ENCODE results near the gene DNASE2.
A peak's percentile ranks its signal among the peaks of the same experiment; 100 is the strongest.

The DNASE2 gene

DNA sequence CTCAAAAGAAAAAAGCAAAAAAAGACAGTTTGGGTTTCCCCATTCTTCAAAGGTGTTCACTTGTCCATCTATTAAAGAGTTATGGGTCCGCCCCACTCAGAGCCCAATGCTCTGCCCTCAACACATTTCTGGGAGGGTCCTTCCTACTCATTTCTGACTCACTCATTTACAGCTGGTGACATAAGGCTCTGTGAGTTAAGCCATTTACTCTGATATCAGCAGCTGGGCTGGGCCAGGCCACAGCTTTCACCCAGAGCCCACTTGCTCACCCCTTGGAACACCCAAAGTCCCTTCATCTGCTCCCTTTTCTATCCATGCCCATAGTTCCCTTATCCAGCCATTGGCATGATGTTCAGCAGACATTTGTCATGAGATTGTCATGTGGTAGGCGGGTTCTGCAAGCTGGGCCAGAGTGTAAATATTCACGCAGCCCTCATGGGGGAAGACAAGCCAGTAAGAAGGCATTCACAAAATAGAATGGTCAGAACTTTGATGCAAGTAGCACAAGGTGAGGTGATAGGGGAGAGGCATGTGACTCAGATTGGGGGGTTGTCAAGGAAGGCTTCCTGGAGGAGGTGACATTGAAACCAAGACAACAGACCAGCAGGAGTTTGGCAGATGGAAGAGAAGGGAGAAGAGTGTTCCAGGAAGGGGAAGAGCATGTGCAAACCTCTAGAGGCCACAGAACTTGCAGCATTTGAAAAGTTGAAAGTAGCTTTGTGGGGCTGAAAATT lies 37.1 kb downstream of the DNASE2 start:
- no peak for TF ChIP-seq POLR2A (IDR thresholded peaks at IDR 0.05; ENCODE audit: extremely low read depth, insufficient read length)
- TF ChIP-seq, protein P1, sequence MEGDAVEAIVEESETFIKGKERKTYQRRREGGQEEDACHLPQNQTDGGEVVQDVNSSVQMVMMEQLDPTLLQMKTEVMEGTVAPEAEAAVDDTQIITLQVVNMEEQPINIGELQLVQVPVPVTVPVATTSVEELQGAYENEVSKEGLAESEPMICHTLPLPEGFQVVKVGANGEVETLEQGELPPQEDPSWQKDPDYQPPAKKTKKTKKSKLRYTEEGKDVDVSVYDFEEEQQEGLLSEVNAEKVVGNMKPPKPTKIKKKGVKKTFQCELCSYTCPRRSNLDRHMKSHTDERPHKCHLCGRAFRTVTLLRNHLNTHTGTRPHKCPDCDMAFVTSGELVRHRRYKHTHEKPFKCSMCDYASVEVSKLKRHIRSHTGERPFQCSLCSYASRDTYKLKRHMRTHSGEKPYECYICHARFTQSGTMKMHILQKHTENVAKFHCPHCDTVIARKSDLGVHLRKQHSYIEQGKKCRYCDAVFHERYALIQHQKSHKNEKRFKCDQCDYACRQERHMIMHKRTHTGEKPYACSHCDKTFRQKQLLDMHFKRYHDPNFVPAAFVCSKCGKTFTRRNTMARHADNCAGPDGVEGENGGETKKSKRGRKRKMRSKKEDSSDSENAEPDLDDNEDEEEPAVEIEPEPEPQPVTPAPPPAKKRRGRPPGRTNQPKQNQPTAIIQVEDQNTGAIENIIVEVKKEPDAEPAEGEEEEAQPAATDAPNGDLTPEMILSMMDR (IDR thresholded peaks at IDR 0.05; ENCODE audit: low read depth, low read length), result no peak
- TF ChIP-seq, protein P2, sequence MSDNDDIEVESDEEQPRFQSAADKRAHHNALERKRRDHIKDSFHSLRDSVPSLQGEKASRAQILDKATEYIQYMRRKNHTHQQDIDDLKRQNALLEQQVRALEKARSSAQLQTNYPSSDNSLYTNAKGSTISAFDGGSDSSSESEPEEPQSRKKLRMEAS (IDR thresholded peaks at IDR 0.05; ENCODE audit: low read depth, low read length), result no peak
- TF ChIP-seq MYC (IDR thresholded peaks at IDR 0.05; ENCODE audit: low read depth, low read length), result no peak
- no peak overlapping the region for H3K4me3 ChIP-seq (ENCODE audit: low read depth, low read length)
- DNase-seq (ENCODE audit: low read depth), result no peak

DNA sequence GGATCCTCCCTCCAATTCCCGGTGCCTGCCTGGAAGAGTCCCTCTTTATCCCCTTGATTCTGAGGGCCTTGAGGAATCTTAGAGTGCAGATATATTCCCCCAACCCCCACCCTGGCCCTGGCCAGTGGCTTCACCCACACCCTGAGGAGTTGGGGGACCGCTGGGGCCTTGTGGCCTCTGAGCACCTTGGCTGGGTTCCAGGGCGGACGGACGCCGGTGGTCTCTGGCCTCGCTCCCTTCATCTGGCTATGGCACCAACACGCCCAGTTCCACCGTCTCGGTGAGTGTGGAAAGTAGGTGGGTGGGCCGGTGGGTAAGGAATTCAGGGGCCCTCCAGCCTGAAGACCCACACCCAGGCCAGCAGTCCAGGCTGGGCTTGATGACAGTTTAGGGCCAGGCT lies 37.9 kb downstream of the DNASE2 start:
- TF ChIP-seq, protein P1 (IDR thresholded peaks at IDR 0.05; ENCODE audit: low read depth, low read length), result no peak
- TF ChIP-seq MYC (IDR thresholded peaks at IDR 0.05; ENCODE audit: low read depth, low read length) (no peak), POLR2A (IDR thresholded peaks at IDR 0.05; ENCODE audit: extremely low read depth, insufficient read length) (no peak)
- TF ChIP-seq, protein P2 (IDR thresholded peaks at IDR 0.05; ENCODE audit: low read depth, low read length), result no peak
- no peak for DNase-seq (ENCODE audit: low read depth)

DNA sequence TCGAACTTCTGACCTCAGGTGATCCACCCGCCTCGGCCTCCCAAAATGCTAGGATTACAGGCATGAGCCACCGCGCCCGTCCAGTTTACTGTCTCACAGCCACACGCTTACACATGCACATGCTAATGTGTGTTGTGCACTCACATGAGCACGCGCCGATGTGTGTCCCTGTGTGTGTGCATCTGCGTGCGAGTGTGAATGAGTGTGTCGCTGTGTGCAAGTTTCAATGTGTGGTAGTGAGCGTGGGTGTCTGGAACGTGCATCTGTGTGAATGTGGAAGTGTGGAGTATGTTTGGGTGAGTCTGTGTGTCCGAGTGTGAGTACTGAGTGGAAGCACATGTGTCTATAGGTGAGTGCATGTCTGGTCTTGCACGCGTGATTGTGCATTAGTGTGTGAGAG lies 38.7 kb downstream of the DNASE2 start:
- no peak for DNase-seq (ENCODE audit: low read depth)
- TF ChIP-seq, protein P2 (IDR thresholded peaks at IDR 0.05; ENCODE audit: low read depth, low read length), result no peak
- no peak for TF ChIP-seq POLR2A (IDR thresholded peaks at IDR 0.05; ENCODE audit: extremely low read depth, insufficient read length)
- TF ChIP-seq, protein P1 (IDR thresholded peaks at IDR 0.05; ENCODE audit: low read depth, low read length), result no peak
- no peak for TF ChIP-seq MYC (IDR thresholded peaks at IDR 0.05; ENCODE audit: low read depth, low read length)
- no peak overlapping the region for H3K4me3 ChIP-seq (ENCODE audit: low read depth, low read length)

More for the DNA sequence above, 37.9 kb downstream of the DNASE2 start:
- no peak overlapping the region for H3K4me3 ChIP-seq (ENCODE audit: low read depth, low read length)

DNA sequence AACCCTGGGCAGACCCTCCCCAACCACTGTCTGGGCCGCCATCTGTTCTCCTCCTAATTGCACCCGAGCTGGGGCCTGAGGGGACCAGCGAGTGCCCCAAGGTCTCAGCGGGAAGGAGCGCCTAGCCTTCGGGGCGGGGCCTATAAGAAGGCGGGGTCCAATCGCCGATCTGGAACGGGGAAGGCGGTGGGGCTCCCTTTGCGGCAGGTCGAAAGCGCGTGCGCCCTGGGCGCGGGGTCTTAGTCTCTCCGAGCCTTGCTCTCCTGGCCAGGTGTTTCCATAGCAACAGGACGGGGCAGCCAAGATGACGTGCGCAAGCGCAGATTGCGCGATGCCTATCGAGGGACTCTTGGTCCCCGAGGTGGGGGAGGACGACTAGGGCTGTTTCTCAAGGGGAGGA lies 40.2 kb downstream of the DNASE2 start:
- H3K4me3 ChIP-seq (ENCODE audit: low read depth, low read length), result no peak overlapping the region
- no peak for DNase-seq (ENCODE audit: low read depth)
- TF ChIP-seq MYC (IDR thresholded peaks at IDR 0.05; ENCODE audit: low read depth, low read length) (no peak), POLR2A (IDR thresholded peaks at IDR 0.05; ENCODE audit: extremely low read depth, insufficient read length) (no peak)
- TF ChIP-seq, protein P1 (IDR thresholded peaks at IDR 0.05; ENCODE audit: low read depth, low read length), result no peak
- TF ChIP-seq, protein P2 (IDR thresholded peaks at IDR 0.05; ENCODE audit: low read depth, low read length), result no peak

DNA sequence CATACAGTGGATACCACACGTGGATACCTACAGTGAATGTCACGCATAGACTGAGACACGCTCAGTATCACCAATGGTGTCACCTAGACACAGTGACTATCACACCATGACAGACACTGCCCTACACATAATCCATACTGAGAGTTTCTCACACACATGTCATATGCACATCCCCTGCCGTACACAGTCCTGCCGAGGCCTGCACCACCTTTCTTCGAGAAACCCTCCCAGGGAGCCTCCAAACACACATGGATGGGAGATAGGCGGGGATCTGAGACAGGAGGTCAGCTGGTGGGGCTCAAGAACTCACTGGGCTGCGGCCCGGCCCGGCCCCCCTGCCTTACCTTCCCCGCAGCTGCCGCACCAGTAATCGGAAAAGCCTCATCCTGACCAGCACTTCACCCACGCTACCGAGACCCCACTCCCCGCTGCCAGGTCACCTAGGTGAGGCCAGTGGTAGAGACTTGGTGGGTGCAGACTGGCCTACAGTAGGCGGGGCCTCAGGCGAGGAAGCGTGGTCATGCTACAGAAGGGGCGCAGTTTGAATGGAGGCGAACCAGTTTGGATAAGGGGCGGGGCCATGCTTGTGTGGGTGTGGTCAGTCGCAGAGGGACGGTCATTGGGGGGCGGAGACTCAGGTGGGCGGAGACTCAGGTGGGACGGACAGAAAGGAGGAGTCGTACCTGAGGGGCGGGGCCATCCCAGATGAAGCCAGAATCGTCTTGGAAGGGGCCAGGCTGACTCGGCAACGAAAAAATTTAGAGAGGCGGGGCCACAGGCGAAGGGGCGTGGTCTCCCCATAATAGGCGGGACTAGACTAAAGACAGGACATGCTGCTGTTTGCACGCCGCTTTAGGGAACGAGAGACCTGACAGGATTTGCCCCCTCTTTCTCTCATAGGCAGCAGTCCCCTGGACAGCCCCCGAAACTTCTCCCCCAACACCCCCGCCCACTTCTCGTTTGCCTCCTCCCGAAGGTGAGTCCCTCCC lies 40.9 kb downstream of the DNASE2 start:
- DNase-seq (ENCODE audit: low read depth), result peak; percentile 49
- no peak overlapping the region for H3K4me3 ChIP-seq (ENCODE audit: low read depth, low read length)
- TF ChIP-seq MYC (IDR thresholded peaks at IDR 0.05; ENCODE audit: low read depth, low read length) (no peak), POLR2A (IDR thresholded peaks at IDR 0.05; ENCODE audit: extremely low read depth, insufficient read length) (no peak)
- TF ChIP-seq, protein P2 (IDR thresholded peaks at IDR 0.05; ENCODE audit: low read depth, low read length), result no peak
- TF ChIP-seq, protein P1 (IDR thresholded peaks at IDR 0.05; ENCODE audit: low read depth, low read length), result no peak

All from NB4 (cell line).